Naive B cell (primary cell): ENCODE data around the gene IL4I1. TPM values are rescaled to one million over a fixed set of nuclear protein-coding genes. Genes with fewer than 3 reads are reported as not detected.

Source experiments
- ATAC-seq, 2 donors: fragments of 150-1000 bp; cut with Tn5 transposase; 2 replicates each; pipeline ENCODE4 v1.10.0; 2021; ENCODE audit warnings: low read depth in 2 of 2, mild to moderate bottlenecking in 2 of 2, moderate library complexity in 2 of 2
- DNase-seq: peaks from one replicate; pipeline ENCODE4 v3.0.0; 2022
- H3K27ac Mint-ChIP-seq, 6 donors: one replicate each; pipeline ENCODE4 v1.8.0; 2020 to 2022; ENCODE audit warnings: mild to moderate bottlenecking in 6 of 6, mixed read lengths in 6 of 6, moderate library complexity in 5 of 6, inconsistent platforms in 2 of 6
- H3K27me3 Mint-ChIP-seq, 3 donors: one replicate each; pipeline ENCODE4 v1.8.0; 2021 to 2022; ENCODE audit warnings: mixed read lengths in 3 of 3, mild to moderate bottlenecking in 1 of 3
- H3K36me3 Mint-ChIP-seq, 2 donors: one replicate each; pipeline ENCODE4 v1.8.0; 2020 to 2022; ENCODE audit warnings: mixed read lengths in 2 of 2, inconsistent platforms in 1 of 2, mild to moderate bottlenecking in 1 of 2
- H3K4me1 Mint-ChIP-seq, 3 donors: one replicate each; pipeline ENCODE4 v1.8.0; 2020 to 2022; ENCODE audit warnings: mixed read lengths in 3 of 3, inconsistent platforms in 1 of 3, mild to moderate bottlenecking in 1 of 3, moderate library complexity in 1 of 3
- H3K4me3 Mint-ChIP-seq, 8 donors: one replicate each; pipeline ENCODE4 v1.8.0; 2020 to 2022; ENCODE audit warnings: mild to moderate bottlenecking in 8 of 8, mixed read lengths in 8 of 8, moderate library complexity in 8 of 8, inconsistent platforms in 2 of 8
- H3K9me3 Mint-ChIP-seq, 7 donors: one replicate each; pipeline ENCODE4 v1.8.0; 2020 to 2022; ENCODE audit warnings: mixed read lengths in 7 of 7, mild to moderate bottlenecking in 5 of 7, inconsistent platforms in 2 of 7, moderate library complexity in 1 of 7
- polyA plus RNA-seq, 6 donors: library from polyadenylated mRNA; unstranded; fragments of 300-500 nt; fragmentation: Illumina TruSeq; gene quantifications; one replicate each; pipeline ENCODE4 v1.2.3, GENCODE V29; 2021; ENCODE audit warnings: low read depth in 6 of 6

IL4I1 gene
- polyA plus RNA-seq, 6 donors from 2014 or later: 0.66 to 1.2 TPM; not detected in 4

- Mint-ChIP-seq H3K9me3 (peaks cover 0 to 5% (median 0%) of the 10 kb centered on the region in 7 donors), H3K27me3 (no peaks in the 10 kb centered on the region), H3K4me1 (peaks cover 30 to 60% (median 39%) of the 10 kb centered on the region in 3 donors), H3K36me3 (no peaks in the 10 kb centered on the region), H3K27ac (peak within 1 kb of the TSS; percentile 89 to 99 (median 97)), H3K4me3 (peak within 1 kb of the TSS; percentile 85 to 98 (median 93))
- DNase-seq (peak; percentile 88), ATAC-seq (peak; percentile 82 to 86)
These were observed 46.0 kb downstream of the IL4I1 start, which contains the start of gene PTOV1 for GRCh38 chr19:49850487-49851342. Gene PTOV1 (plus strand): TSS chr19:49851159.

GRCh38 chr19:49850221-49850486 is 46.5 kb downstream of the IL4I1 start:
- peak overlapping the region; percentile 85 to 98 (median 93) for H3K4me3 Mint-ChIP-seq
- no peaks in the 10 kb centered on the region for H3K36me3 Mint-ChIP-seq
- H3K27me3 Mint-ChIP-seq: no peaks in the 10 kb centered on the region
- H3K27ac Mint-ChIP-seq: peak overlapping the region in 5 of 6 donors; percentile 87 to 99 (median 97)
- peaks cover 0 to 5% (median 0%) of the 10 kb centered on the region in 7 donors for H3K9me3 Mint-ChIP-seq
- no peak for ATAC-seq
- H3K4me1 Mint-ChIP-seq: peaks cover 27 to 64% (median 44%) of the 10 kb centered on the region in 3 donors
- DNase-seq: no peak

GRCh38 chr19:49849433-49850220 is 47.1 kb downstream of the IL4I1 start:
- DNase-seq (no peak), ATAC-seq (no peak)
- no peaks in the 10 kb centered on the region for H3K36me3 Mint-ChIP-seq
- peak overlapping the region in 2 of 6 donors; percentile 29 to 91 for H3K27ac Mint-ChIP-seq
- no peaks in the 10 kb centered on the region for H3K27me3 Mint-ChIP-seq
- peaks cover 31 to 69% (median 50%) of the 10 kb centered on the region in 3 donors for H3K4me1 Mint-ChIP-seq
- H3K9me3 Mint-ChIP-seq: peaks cover 0 to 5% (median 0%) of the 10 kb centered on the region in 7 donors
- H3K4me3 Mint-ChIP-seq: peak overlapping the region; percentile 85 to 98 (median 93)

- peaks cover 0 to 5% (median 0%) of the 10 kb centered on the region in 7 donors for H3K9me3 Mint-ChIP-seq
- no peak for ATAC-seq
- no peaks in the 10 kb centered on the region for H3K36me3 Mint-ChIP-seq
- peak overlapping the region in 2 of 6 donors; percentile 72 to 74 for H3K27ac Mint-ChIP-seq
- no peaks in the 10 kb centered on the region for H3K27me3 Mint-ChIP-seq
- DNase-seq: no peak
- H3K4me3 Mint-ChIP-seq: peak overlapping the region; percentile 41 to 97 (median 71)
- H3K4me1 Mint-ChIP-seq: peaks cover 31 to 75% (median 55%) of the 10 kb centered on the region in 3 donors
These were observed 47.7 kb downstream of the IL4I1 start for GRCh38 chr19:49848938-49849337.

GRCh38 chr19:49847731-49848696 is 48.7 kb downstream of the IL4I1 start:
- Mint-ChIP-seq H3K27me3 (no peaks in the 10 kb centered on the region), H3K4me1 (peaks cover 31 to 74% (median 56%) of the 10 kb centered on the region in 3 donors), H3K4me3 (peak overlapping the region in 5 of 8 donors; percentile 24 to 97 (median 45)), H3K9me3 (peaks cover 0 to 5% (median 0%) of the 10 kb centered on the region in 7 donors), H3K27ac (peak overlapping the region in 2 of 6 donors; percentile 21 to 60), H3K36me3 (no peaks in the 10 kb centered on the region)
- no peak for DNase-seq
- no peak for ATAC-seq

- ATAC-seq (no peak), DNase-seq (no peak)
- Mint-ChIP-seq H3K4me3 (peak overlapping the region in 5 of 8 donors; percentile 16 to 55 (median 35)), H3K9me3 (peaks cover 0 to 5% (median 0%) of the 10 kb centered on the region in 7 donors), H3K36me3 (no peaks in the 10 kb centered on the region), H3K27me3 (no peaks in the 10 kb centered on the region), H3K4me1 (peaks cover 22 to 70% (median 56%) of the 10 kb centered on the region in 3 donors), H3K27ac (peak overlapping the region in 2 of 6 donors; percentile 31 to 52)
These were observed 50.3 kb downstream of the IL4I1 start for GRCh38 chr19:49846408-49846807.

GRCh38 chr19:49845414-49845813 is 51.3 kb downstream of the IL4I1 start:
- H3K4me1 Mint-ChIP-seq: peaks cover 27 to 71% (median 61%) of the 10 kb centered on the region in 3 donors
- ATAC-seq (no peak), DNase-seq (no peak)
- no peaks in the 10 kb centered on the region for H3K27me3 Mint-ChIP-seq
- peak overlapping the region in 6 of 8 donors; percentile 21 to 84 (median 62) for H3K4me3 Mint-ChIP-seq
- H3K27ac Mint-ChIP-seq: peak overlapping the region in 3 of 6 donors; percentile 22 to 90 (median 76)
- no peaks in the 10 kb centered on the region for H3K36me3 Mint-ChIP-seq
- peaks cover 0 to 5% (median 0%) of the 10 kb centered on the region in 7 donors for H3K9me3 Mint-ChIP-seq

GRCh38 chr19:49844138-49845095 is 52.3 kb downstream of the IL4I1 start:
- peak overlapping the region; percentile 22 to 84 (median 70) for H3K4me3 Mint-ChIP-seq
- H3K27ac Mint-ChIP-seq: peak overlapping the region in 4 of 6 donors; percentile 81 to 90 (median 83)
- DNase-seq (no peak), ATAC-seq (no peak)
- H3K36me3 Mint-ChIP-seq: no peaks in the 10 kb centered on the region
- H3K9me3 Mint-ChIP-seq: peaks cover 0 to 5% (median 0%) of the 10 kb centered on the region in 7 donors
- peaks cover 22 to 64% (median 56%) of the 10 kb centered on the region in 3 donors for H3K4me1 Mint-ChIP-seq
- H3K27me3 Mint-ChIP-seq: no peaks in the 10 kb centered on the region

- H3K27me3 Mint-ChIP-seq: no peaks in the 10 kb centered on the region
- no peaks in the 10 kb centered on the region for H3K9me3 Mint-ChIP-seq
- peaks cover 20 to 53% (median 50%) of the 10 kb centered on the region in 3 donors for H3K4me1 Mint-ChIP-seq
- ATAC-seq (peak; percentile 100), DNase-seq (peak; percentile 76)
- H3K4me3 Mint-ChIP-seq: peak overlapping the region; percentile 46 to 87 (median 74)
- peak overlapping the region; percentile 53 to 94 (median 86) for H3K27ac Mint-ChIP-seq
- peaks cover 9% of the 10 kb centered on the region in 2 donors for H3K36me3 Mint-ChIP-seq
These were observed 53.4 kb downstream of the IL4I1 start for GRCh38 chr19:49843265-49843664.

- Mint-ChIP-seq H3K9me3 (no peaks in the 10 kb centered on the region), H3K27ac (peak overlapping the region in 5 of 6 donors; percentile 16 to 94 (median 75)), H3K4me1 (peaks cover 25 to 53% (median 37%) of the 10 kb centered on the region in 3 donors), H3K27me3 (no peaks in the 10 kb centered on the region), H3K36me3 (peaks cover 18 to 24% of the 10 kb centered on the region in 2 donors), H3K4me3 (peak overlapping the region in 1 of 8 donors; percentile 36)
- ATAC-seq: no peak
- DNase-seq: no peak
These were observed 55.9 kb downstream of the IL4I1 start for GRCh38 chr19:49840736-49841249.

GRCh38 chr19:49840321-49840720 is 56.4 kb downstream of the IL4I1 start:
- Mint-ChIP-seq H3K4me1 (peaks cover 25 to 48% (median 34%) of the 10 kb centered on the region in 3 donors), H3K36me3 (peaks cover 18 to 24% of the 10 kb centered on the region in 2 donors), H3K9me3 (no peaks in the 10 kb centered on the region), H3K27ac (peak overlapping the region in 4 of 6 donors; percentile 72 to 94 (median 74)), H3K4me3 (no peak overlapping the region), H3K27me3 (no peaks in the 10 kb centered on the region)
- ATAC-seq (no peak), DNase-seq (no peak)
